ENCODE results near the gene WNT3A.
"Not testable (repeated sequence)": the region's sequence is repeated elsewhere in the genome, so short reads cannot be mapped to it uniquely, and the experiment has no call there.

- not testable (repeated sequence) for TF ChIP-seq CTCF (IDR thresholded peaks at IDR 0.05; ENCODE audit: low read length); EZH2 (optimal IDR thresholded peaks at IDR 0.05; ENCODE audit: low read depth, low read length); EZH2phosphoT487 (IDR thresholded peaks at IDR 0.05; ENCODE audit: low read length)
Observed at GRCh38 chr1:227966733-227967132, 40.1 kb upstream of the WNT3A start.

Data from MM.1S (cell line).